Activated CD4-positive, alpha-beta T cell treated with anti-CD3 and anti-CD28 coated beads, Interleukin-2, amount 50 U/mL, for 4 hours (primary cell): ENCODE results near the gene TMEM151A.

Experiments
- DNase-seq, 2 experiments: peaks; one replicate each; pipeline ENCODE4 v3.0.0-alpha.2; 2020

Gene TMEM151A

DNA sequence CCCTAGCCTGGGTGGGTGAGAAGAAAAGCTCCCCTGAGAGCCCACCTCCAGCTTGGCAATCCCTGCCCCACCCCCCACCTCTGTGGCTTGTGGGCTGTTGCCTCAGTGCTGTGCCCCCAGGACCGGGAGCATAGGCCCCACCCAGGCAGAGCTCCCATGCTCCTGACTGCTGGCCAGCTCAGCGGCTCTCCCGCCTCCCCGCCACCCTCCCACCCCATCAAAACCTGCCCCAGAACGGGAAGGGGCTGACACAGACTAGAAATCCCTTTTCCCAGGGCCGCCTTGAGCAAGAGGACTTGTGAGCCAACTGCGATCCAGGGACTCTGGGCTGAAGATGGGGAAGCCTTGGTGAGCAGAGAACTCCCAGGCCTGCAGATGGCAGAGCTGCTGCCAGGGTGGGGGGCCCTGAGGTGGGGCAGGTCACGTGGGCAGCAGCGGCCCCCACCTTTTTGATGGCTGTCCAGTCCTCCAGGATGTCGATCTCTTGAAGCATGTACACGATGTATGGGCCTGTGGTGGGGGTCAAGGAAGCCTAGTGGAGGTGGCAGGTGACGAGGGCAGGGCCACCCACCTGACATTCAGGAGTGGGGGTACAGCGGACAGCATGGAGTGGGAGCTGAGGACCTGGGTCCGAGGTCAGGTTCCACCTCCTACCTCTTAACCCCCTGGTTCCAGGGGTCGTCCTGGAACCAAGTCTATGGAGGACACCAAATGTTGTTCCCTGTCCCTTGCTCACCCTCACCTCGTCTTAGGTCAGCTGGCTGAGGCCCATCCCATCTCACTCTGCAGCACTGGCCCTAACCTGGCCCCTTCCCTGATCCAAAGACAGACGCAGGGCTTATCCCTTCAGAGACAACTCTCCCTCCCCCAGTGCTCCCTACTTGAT, 46.8 kb downstream of the TMEM151A start:
- no peak for DNase-seq

DNA sequence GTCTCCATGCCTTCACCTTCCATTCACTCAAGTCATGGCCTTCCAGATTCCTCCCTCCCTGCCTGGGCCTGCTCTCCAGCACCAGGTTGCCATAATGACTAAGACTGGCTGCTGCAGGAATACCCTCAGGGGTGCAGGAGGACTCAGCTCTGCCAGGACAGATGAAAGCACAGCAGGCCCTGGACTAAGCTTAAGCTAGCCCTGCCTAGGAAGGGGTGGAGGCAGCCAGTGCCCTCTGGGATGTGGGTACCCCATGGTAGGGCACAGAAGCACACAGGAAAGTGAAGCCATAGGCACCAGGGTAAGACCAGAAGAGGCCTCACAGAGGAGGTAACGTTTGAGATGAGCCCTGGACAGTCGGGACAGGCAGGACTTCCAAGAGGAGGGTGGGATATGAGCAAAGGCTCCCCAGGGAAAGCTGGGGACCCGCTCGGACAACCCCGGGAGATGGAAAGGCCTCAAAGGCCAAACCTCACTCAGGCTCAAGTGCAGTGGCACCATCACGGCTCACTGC, 47.5 kb downstream of the TMEM151A start:
- no peak for DNase-seq

DNA sequence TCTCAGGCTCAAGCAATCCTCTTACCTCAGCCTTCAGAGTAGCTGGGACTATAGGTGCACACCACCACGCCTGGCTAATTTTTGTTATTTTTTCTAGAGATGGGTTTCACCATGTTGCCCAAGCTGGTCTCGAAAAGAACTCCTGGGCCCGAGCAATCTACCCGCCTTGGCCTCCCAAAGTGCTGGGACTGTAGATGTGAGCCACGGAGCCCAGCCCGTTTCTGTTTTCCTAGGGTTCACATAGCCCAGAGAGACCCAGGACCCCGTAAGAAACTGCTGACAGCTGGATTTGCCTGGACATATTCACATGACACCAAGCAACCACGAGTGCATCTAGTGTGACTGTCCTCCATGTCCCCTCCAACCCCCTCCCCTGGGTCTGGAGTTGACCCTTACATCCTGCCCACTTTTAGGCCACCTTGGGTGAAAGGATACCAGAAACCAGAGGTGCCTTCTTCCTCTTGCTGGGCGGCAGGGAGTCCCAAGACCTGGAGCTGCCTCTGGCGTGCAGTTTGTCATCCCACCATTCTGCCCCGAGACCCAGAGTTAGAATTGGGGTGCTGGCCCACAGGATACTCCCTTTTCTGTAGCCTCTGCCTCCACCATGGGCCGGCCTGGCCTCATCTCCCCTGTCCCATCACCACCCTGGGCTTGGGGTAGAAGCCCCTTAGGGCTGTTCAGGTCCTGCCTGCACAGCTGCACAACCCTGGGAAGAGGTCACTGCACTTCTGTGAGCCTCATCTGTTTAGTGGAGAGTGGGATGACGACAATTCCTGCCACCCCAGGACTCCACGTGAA, 48.2 kb downstream of the TMEM151A start:
- DNase-seq, result no peak

GRCh38 chr11:66340596-66341501, 49.2 kb downstream of the TMEM151A start:
- no peak for DNase-seq

DNA sequence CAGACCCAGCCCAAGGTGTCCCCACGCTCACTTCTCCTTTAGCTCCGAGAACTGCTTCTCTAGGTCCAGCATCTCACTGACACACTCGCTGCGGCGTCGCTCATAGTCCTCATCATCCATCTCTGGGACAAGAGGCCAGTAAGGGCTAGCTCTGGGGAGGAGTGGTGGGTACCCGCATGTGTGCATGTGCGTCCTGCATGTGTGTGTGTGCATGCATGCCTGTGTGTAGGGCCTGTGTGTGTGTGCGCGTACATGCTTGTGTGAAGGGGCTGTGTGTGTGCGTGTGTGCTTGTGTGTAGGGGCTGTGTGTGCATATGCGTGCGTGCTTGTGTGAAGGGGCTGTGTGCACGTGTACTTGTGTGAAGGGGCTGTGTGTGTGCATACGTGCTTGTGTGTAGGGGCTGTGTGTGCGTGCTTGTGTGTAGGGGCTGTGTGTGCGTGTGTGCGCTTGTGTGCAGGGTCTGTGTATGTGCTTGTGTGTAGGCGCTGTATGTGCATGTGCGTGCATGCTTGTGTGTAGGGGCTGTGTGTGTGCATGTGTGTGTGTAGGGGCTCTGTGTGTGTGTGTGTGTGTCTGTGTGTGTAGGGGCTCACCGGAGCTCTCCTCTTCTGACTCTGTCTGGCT, 49.9 kb downstream of the TMEM151A start:
- no peak for DNase-seq

DNA sequence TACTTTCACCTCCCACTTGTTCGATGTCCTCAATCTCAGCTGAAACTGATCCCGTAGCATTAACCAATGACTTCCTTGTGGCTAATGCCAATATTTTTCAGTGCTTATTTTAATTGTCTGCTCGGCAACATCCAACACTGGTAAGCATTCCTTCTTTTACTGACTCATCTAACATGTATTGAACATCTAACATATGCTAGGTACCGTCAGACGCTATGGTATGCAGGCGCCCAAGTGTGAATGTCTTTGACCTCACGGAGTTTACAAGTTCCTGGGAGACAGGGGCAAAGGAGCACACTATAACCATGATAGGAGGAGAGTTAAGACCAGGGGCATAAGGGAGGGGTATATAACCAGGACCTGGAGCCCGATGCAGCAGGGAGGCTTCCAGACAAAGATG, 51.5 kb downstream of the TMEM151A start:
- DNase-seq, result no peak

- peak; percentile 95 to 96 for DNase-seq
Measured at GRCh38 chr11:66344550-66345315, 53.0 kb downstream of the TMEM151A start, which contains the start of gene BRMS1. TSS of gene BRMS1 (minus strand) at chr11:66345104. CDS start at chr11:66342234, 2,870 bp downstream.

- no peak for DNase-seq
Measured at GRCh38 chr11:66345316-66345649, 53.6 kb downstream of the TMEM151A start.
